ENCODE results near the gene FBXW10B. TPM values are rescaled to one million over a fixed set of nuclear protein-coding genes. Genes with fewer than 3 reads are reported as not detected.
"Not testable (repeated sequence)": the region's sequence is repeated elsewhere in the genome, so short reads cannot be mapped to it uniquely, and the experiment has no call there.

Gene FBXW10B, protein sequence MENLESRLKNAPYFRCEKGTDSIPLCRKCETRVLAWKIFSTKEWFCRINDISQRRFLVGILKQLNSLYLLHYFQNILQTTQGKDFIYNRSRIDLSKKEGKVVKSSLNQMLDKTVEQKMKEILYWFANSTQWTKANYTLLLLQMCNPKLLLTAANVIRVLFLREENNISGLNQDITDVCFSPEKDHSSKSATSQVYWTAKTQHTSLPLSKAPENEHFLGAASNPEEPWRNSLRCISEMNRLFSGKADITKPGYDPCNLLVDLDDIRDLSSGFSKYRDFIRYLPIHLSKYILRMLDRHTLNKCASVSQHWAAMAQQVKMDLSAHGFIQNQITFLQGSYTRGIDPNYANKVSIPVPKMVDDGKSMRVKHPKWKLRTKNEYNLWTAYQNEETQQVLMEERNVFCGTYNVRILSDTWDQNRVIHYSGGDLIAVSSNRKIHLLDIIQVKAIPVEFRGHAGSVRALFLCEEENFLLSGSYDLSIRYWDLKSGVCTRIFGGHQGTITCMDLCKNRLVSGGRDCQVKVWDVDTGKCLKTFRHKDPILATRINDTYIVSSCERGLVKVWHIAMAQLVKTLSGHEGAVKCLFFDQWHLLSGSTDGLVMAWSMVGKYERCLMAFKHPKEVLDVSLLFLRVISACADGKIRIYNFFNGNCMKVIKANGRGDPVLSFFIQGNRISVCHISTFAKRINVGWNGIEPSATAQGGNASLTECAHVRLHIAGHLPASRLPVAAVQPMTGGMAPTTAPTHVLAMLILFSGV
- total RNA-seq = 15.4 TPM

DNA sequence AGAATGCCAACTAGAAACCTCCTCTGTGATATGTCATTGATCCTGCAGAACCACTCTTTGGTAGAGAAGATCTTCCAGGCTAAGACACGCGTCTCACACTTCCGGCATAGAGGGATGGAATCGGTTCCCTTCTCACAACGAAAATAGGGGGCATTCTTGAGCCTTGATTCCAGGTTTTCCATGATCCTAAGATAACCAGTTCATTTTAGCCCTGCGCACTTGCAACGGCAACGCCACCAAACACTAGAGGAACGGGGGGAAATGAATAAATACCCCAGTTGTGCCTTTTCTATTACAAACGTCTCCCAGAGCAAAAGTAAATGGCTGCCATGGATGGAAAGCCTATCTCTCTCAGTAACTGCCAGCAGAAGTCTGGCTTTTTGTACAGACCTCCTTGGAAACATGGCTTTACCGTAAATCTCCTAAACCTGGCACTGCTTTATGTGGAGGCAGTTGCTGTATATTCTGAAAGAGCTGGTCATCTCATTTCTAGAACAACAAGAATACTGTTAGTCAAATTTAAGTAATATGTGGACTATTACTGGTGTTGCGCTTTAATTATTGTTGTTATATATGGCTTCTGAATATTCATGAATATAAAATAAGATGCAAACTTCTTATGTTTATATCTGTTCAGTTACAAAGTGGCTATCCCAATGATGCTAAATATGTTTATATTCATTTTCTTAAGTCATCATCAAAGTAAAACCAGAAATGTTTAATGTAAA, at the start of gene FBXW10B:
Gene FBXW10B (minus strand): TSS at position 374 of the 728 bp plus-strand sequence. CDS start 192 bp downstream, at position 182.
- not testable (repeated sequence) for DNase-seq (ENCODE audit: low spot score)

DNA sequence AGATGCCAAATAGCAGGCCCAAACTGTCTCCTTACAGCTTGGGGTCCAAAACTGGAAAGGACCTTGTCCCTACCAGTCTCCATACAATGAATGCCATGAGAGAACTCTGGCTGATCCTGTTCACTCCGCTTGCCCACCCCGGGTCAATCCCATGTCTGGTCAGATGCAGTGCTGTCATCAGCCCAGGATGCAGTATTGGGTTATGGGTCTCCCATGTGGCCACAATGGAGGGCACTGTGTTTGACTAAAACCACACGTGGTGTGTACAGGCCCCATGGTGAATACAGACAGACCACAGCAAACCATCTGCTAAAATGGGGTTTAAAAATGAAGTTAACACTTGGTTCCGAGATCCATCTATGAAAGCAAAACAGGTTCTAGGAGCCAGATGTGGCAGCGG, 44.2 kb upstream of the FBXW10B start:
- no peak for DNase-seq (ENCODE audit: low spot score)

DNA sequence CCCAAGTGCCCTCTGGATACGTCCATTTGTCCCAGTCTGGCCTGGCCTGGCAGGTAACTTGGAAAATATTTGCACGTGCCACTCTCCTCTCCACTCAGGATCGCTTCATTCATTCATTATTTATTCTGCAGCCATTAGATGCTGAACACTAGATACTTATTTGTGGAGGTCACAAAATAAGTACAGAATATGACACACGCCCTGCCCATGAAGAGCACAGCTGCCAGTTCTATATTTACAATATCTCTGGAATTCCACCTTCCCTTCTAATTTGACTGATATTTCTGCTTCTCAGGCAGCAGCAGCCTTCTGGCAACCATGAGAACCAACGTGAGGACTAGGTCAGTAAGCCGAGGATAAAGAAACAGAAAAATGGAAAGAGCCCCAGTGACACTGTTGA, 43.7 kb upstream of the FBXW10B start:
- DNase-seq (ENCODE audit: low spot score) = no peak

DNA sequence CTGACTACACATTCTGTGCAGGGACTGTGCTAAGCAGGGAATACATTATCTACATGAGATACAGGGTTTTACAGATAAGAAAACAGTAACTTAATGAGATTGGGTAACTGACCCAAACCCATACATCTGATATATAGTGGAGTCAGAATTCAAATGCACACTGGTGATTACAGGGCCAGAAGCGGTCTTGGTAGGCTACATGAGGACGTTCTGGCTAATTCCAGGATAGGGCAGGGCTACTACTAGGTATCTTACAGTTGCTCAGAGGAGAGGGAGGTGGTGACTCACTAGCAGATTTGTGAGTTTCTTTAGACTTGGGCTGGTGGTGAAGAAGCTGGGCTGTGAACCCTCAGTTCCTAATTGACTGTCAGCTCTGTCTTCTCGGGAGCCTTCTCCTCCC, 43.2 kb upstream of the FBXW10B start:
- no peak for DNase-seq (ENCODE audit: low spot score)

DNA sequence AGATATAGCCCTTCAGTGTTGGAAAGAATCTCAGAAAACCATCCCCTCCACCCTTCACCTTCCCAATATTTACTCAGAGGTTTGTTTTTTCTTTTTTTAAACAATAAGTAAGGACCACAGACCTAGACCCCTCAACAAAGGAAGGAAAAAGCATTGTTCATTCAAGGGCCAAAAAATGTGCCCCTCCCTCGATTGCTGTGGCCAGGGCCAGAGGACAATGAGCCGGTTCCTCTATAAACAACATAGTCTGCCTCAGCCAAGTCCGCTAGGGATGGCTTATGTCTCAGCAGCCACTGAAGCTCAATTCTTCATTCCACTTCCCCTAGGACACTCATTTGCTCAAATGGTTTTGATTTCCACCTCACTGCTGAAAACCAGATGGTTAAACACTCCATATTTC, 40.6 kb upstream of the FBXW10B start:
- no peak for DNase-seq (ENCODE audit: low spot score)

DNA sequence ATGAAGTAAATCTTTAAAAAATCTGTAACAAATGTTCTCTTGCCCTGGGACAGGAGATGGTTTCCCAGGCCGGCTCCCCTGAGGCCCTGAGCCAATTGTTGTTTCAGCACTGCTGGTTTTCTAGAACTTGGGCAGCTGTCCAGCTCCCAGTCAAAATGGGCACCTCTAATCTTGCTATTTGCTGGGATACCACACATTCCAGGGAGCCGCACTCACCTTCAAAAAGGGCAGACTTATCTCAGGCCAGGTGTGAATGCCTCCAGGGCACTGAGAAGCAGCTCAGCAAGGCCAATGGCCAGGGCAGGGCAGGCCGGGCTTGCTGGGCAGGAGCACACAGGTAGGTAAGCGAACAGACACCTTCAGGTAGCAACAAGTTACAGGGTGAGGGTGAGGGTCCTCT, 40.2 kb upstream of the FBXW10B start:
- DNase-seq (ENCODE audit: low spot score) = no peak

DNA sequence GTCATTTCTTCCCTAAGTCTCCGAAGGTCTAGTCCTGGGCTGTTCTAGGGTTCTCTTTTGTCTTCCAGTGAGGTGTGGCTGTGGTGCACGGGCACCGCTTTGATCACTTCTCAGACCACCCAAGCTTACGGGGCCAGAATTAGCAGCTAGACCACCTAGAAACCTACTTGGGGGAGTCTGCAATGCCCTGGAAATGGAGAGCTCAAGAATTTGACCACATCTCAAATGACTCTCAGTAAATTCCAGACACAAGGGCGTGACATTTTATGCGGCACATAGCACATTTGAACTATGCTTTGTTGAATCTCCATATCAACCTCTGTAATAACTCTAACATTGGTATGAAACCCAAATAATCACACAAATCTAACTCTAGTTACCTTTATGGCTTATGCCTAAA, 39.7 kb upstream of the FBXW10B start:
- DNase-seq (ENCODE audit: low spot score) = no peak

DNA sequence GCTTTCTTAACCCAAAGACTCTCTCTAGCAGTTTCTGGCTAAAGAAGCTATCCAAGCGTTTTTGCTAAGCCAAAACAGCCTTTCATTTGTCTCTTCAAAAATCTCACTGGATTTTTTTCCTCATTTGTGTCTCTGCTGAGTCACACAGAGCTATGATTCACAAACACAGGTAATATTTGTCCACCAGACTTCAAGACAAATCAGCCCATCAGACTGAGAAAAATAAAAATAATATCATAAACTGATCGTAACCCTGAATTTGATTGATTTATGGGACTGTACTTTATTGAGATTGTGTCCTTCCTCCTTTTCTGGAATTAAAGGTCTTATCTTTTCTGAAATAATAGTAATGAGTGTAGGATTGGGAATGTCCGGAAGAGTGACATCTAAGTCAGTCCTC, 38.8 kb upstream of the FBXW10B start:
- DNase-seq (ENCODE audit: low spot score) = no peak

DNA sequence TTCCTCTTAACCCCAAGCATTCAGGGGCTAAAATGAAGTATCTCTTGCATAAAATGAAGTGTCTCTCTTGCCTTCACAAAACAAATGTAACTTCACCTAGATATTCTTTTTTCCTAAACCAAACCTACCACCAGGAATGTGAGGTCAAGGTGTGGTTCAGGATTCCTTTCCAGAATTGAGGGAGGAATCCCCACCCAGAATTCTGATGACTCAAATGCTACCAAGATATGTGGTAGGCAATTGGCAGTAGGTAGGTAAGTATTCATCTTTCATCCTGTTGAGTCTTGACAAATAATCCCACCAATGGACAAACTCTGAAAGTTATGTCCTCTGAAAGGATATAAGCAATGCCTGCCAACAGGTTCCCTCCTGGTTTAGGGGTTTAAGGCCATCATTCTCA, 38.4 kb upstream of the FBXW10B start:
- DNase-seq (ENCODE audit: low spot score) = no peak

DNA sequence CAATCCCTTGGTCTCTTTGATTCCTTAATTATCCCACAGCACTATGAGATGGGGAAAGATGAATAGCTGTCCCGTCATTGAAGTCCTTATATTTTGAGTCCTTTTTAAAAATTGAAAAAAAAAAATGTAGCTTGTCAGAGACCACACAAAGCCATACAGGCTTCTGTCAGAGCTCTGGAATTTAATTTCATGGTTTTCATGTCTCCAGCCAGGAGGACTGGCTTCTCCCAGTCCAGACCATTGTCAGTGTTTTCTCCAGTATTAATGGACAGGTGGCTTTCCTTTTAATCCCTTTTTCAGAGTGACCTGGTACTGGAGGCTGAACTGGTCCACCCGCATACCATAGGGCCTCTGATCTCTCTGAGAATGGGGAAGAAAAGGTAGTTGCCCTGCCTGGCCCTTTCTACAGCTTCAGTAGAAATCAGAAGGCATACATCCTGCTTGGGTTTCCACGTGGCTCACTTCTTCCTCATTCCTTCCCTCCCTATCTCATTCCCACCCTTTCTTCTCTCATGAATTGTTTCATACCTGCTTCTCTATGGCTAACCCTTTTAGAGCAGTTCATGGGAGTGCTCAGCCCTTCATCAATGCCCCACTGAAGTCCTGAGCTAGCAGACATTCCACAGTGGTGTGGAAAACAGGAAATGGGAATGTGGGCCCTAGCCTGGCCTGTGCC, 35.5 kb upstream of the FBXW10B start:
- DNase-seq (ENCODE audit: low spot score) = peak; percentile 71

DNA sequence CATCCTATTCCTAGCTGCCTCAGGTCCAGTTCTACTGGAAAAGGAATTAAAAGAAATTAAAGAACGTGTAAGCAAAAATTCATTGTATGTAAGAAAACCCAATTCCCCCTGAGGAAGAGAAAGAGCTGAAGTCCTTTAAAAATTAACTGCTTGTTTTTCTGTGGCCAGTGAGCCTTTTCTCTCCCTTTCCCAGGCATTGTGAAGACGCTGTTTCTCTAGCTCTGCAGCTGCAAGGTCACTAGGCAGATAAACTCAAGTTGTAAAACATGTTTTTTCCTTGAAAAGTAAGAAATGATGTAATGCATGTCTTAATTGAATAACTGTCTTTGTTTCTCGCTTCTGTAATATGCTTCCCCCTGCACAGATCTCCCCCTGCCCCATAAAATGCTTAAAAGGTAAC, 34.9 kb upstream of the FBXW10B start:
- DNase-seq (ENCODE audit: low spot score) = not testable (repeated sequence)

DNA sequence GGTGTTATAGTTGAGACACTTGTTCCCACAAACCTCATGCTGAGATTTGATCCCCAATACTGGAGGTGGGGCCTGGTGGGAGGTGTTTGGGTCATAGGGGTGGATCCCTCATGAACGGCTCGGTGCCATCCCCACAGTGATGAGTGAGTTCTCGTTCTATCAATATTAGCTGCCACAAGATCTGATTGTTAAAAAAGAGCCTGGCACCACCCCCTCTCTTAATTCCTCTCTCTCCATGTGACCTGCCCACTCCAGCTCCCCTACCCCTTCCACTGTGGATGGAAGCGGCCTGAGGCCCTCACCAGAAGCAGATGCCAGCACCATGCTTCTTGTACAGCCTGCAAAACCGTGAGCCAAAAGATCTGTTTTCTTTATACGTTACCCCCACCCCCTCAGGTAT, 33.5 kb upstream of the FBXW10B start:
- DNase-seq (ENCODE audit: low spot score) = no peak

DNA sequence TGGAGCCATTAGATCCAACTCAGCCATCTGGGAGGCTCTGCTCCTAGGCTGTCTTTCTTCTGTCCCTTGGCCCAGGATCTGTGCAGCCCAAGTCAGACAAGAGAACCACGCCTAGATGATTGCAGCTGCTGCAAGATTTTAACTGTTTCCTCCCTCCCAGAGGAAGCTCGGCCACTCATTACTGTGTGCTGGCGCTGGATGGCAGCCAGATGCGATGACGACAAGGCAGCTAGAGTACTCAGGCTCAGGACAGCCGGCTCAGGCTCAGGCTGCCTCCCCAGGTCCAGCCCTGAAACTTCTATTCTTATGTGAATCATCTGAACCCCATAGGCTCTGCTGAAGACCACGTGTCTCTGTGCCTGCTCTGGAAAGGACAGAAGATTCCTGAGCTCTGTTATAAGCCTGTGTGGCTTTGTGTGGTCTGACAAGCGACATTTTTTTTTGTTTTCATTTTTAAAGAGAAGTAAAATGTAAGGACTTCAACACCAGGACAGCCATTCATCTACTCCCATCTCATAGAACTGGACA, 32.1 kb upstream of the FBXW10B start:
- peak; percentile 96 for DNase-seq (ENCODE audit: low spot score)

DNA sequence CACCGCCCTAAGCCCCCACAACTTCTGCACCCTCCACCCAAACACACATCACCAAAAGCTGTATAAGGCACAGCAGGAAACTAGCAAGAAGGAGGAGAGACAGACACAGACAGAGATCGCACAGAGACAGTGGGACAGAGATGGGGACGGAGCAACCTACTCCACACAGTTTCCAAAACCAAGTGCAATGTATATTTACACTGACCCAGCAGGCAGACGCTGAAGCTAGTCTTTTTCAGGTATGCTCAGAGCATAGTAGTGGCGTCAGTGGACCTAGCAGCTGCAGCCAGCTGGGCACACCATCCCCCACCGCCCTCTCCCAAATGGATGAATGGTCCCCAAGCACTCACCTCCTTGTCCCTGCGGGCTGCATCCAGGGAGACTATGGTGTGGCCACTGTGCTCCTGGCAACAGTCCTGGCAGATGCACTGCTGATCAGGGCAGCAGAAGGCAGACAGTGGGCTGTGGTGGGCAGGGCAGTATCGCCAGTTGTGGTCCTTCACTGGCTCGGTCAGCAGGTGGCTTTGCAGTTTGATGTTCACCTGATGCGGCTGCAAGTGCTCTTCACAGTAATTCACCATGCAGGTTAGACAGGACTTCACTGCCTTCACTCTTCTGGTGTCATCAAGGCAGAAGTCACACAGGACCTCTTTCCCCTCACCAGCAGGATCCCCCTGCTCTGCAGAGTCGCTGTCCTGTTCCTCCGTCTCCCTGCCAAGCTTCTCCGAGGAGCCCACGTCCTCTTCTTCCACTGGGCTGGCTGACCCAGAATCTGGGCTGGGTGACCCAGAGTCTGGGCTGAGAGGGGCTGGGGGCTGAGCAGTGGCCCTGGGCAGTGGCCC, 31.5 kb upstream of the FBXW10B start:
- no peak for DNase-seq (ENCODE audit: low spot score)

DNA sequence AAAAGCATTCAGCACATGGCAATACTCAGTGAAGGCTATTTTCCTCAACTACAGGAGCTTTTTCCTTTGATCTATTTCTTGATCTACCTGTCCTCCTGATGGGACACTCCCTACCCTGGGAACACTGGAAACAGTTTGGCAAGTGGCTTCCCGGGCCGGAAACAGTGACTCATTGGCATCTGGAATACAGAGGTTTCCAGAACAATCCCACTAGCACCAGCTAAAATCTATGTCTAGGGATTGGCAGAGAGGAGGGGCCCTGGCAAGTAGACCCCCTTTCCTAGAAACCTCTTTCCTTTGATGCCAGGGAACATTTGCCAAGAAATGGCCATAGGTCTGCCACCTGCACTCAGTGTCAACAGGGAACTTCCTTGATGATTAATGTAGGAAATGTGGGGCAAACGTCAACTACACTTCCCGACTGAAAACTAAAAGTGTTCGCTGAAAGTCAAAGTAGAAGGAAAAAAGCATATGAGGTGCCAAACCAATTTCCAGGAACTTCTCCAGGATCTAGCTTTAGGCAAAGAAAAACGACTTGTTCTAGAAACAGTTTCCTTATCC, 30.4 kb upstream of the FBXW10B start:
- no peak for DNase-seq (ENCODE audit: low spot score)

DNA sequence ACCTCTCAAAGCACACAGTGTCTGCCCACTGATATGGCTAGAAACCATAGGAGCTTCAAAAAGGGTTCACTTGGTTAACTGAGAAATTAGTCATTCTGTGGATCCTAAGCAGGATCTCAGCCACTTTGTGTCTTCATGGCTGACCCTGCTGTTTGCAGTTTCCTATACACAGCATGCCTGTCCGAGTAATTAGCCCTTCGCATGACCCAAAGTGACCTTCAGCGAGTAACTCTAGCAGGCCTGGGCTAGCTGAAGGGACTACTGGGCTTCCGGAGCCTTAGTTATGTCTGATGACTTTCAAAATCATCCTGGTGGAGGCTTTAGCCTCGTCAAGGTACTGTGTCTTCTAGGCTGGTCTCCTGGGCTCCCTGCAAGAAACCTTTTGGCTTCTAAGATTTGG, 28.9 kb upstream of the FBXW10B start:
- no peak for DNase-seq (ENCODE audit: low spot score)

DNA sequence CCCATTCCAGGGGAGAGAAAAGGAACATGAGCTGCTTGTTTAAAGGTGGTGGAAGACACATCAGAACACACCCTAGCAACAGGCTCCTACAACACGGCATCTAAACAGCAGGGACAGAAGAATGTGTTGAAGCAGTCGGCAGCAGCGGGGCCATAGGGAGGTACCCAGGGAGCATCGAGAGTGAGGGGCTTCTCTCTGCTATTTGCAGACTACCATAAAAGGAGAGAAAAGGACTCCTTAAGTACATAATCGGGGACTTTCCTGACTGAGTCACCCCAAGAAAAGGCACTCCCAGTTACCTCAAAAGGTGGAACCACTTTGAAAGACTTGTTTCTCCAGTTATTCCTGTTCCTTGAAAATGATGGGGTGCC, 26.4 kb upstream of the FBXW10B start:
- not testable (repeated sequence) for DNase-seq (ENCODE audit: low spot score)

DNA sequence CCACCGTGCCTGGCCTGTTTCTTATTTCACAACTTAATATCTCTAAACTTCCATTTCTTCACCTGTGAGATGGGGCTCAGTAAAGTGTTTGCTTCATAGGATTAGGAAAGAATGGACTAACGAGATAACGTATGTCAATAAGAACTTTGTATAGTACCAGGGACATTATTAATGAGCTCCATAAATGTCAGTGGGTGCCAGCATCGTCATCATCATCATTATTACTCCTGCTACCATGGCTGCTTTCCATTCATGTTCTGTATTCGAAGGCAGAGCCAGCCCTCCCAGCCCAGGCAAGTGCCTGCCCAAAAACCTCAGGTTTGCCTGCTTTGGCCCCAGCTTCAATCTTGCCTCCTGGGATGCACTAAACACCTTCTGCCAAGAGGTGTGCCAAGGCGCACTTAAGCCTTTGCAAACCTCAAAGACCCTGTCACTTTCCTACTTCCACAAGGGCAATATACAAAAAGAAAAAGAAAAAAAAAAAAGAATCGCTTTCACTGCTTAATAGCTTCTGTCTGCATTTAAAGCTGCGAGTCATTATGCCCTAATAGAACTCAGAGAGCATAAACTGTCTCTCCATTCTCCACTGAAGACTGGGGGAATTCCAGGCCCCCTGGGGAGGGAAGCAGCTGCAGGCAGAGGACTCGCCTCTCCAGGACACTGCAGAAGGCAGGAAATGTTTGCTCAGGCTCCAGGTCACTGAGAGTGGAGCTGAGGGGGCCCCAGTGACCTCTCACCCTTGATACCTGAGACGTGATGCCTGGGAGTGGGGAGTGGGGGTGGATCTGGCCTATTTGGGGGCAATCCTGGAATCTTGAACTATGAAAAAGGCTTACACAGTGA, 25.8 kb upstream of the FBXW10B start:
- DNase-seq (ENCODE audit: low spot score) = not testable (repeated sequence)

DNA sequence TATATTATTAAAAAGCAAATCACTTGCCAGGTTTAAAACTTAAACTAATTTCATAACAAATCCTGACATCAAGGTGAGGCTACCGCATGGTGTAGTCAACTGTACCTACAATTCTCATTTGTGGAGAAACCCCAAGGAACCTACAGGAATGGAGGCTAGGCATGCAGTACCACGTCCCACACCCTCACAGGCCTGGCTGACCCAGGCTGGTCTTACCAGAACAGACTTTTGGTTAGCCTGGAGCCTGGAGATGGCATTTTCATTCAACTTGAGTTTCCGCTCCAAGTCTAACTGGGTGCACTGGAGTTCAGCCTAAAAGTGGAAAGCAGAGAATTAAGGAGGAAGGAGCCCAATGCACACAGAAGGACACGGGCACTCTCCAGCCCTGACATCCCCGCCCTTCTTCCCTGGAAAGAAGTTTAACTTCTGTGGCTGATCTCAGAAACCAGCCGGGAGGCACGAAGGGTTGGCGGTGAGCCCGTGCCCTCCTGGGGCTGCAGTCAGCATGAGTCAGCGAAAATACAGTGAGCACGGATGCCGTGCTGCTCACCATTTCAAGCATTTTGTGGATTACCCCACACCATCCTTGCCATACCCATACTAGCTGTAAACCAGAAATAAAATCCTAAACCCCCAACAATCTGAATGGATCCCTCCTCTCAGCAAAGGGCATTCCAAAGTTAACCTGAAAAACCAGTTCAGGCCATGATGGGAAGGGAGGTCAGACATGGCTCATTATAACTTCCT, 23.2 kb upstream of the FBXW10B start:
- DNase-seq (ENCODE audit: low spot score) = not testable (repeated sequence)
